Stimulated activated CD8-positive, alpha-beta memory T cell treated with anti-CD3 and anti-CD28 coated beads, Interleukin-12 subunit alpha, Interleukin-12 subunit beta, amount 100 ng/mL, for 4 hours (primary cell): ENCODE measurements around the gene MYLK4.

Experiments used
- DNase-seq: peaks from one replicate; pipeline ENCODE4 v3.0.0-alpha.2; 2020; ENCODE audit warnings: low read depth

MYLK4 gene

DNA sequence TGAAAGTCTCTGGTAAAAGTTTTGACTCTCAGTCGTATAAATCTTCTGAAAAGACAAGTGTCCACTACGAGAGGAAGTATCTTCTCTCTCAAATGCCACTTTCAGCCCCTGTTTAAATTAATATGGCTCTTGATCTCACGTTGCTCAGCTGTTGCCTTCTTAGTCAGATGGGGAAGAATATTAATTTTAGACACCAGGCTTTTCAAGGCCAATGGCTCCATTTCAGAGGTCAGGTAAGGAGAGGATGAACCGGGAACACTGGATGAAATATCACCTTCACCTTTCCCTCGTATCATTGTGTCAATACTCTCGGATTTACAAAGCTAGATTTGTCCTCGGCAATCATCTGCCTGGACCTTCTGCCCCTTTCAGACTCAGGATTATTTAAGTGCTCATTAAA lies at the start of gene MYLK4:
TSS of gene MYLK4 (minus strand) at position 91 of the 400 bp plus-strand sequence. CDS start 1,628 bp downstream, outside the sequence.
- no peak for DNase-seq

DNA sequence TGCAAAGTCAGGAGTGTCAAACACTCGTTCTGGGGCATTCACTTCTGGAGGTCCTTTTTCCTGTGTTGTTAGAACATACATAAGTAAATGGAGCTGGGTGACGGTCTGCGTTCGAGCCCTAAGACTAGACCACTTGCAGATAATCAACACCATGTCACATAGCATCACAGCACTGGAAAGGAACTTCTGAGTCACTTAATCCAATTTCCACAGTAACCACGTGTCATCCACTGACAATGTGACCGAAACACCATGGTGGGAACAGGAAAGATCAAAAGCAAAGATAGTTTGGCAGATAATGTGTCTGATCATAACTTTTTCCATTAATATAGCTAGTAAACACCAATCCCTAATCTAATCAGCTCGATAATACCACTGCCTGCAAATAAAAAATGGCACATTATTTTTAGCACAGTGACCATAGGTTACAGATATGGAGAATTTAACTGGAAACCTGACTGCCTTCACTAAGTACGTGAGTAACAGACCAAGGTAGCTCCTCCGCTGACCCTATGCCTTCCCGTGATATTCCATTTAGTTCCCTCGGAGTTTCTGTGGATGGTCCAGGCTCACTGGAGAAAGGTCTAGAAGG lies 49.3 kb upstream of the MYLK4 start:
- DNase-seq = no peak

DNA sequence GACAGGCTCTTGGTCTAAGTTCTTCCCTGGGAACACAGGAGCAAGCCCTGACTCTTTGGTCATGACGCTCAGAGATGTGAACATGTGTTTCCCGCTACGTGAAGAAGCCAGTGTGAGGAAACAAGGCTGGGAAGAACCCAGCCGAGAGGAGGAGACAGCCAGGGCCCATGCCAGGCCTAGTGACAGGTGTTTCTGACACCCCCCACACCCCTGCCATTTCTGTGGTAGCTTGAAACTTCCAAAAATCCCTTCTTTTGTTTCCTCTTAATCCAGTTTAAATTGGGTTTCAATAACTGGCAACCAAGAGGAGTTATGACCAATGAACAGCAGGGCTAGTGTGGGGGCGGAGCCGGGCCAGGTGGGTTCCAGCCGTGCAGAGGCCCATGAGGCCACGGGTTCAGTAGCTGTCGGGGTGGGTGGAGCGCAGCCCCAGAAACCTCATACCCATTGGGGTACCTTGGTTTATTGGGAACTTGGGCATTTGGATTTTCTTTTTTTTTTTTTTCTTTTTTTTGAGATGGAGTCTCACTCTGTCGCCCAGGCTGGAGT lies 47.9 kb upstream of the MYLK4 start:
- DNase-seq = no peak

DNA sequence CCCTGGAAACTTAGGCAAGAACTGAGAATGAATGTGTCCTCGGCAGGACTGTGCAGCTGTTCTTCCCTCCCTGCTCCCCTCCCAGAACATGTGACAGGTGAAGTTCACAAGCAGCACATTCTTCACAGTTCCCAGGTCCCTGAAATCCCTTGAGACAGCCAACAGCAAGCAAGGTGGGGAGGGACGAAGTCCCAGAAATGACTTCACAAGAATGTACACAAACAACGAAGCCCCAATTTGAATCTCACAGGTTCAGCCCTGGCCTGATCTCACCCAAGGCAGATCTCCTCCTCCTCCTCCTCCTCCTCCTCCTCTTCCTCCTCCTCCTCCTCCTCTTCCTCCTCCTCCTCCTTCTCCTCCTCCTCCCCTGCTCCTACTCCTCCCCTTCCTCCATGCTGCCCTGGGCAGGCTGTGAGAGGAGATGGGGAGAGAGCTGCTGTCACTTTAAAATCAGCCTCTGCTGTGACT lies 46.9 kb upstream of the MYLK4 start:
- no peak for DNase-seq

DNA sequence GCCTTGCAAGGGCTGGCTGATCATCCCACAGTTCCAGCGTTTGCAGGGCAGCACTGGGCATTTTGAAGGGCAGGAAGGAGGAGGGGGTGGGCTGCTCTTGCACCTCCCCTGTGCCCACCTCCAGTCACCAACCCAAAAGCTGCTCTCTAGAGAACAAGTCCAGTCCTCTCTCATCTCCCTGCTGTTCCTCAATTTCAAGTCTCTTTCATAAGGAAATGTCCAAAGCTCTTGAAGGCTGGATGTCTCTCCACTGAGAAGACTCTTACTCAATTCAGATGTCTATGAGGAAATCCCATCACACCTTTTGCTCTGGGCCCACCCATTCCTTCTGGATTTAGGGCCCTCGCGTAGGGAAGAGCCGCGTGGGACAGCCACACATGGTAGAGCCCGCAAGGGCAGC lies 46.1 kb upstream of the MYLK4 start:
- DNase-seq = no peak

DNA sequence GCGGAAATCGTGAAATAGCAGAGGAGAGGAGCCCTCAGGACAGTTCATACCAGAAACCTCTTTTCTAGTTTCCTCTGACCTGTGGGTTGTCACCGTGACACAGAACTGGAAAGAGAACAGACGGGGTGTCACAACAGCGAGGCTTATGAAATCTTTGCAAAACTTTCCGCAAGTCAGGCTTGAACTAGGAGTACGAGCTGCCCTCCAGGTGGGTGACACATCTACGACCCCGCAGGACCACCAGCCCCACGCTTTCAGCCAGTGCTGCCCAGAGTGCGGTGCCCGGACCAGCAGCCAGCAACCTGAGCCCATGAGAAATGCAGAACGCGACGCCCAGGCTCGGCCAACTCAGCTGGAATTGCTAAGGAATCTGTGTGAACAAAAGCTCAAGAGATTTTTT lies 45.2 kb upstream of the MYLK4 start:
- no peak for DNase-seq

DNA sequence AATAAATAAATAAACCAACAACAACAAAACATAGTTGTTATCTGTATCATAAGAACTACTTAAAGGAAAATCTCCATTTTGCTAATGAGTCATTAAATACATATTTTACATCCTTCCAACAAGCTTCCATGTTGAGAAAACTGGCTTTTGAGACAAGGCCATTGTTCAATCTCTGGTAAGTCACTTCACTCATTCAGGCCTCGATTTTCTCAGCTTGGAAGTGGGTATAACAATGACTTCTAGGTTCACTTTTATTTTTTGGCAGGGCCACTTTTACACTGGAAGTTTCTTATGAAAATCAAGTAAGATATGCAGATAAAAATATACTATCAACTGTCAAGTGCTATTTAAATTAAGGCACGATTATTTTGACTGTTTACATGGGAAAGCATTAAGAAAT lies 44.4 kb upstream of the MYLK4 start:
- DNase-seq = no peak

DNA sequence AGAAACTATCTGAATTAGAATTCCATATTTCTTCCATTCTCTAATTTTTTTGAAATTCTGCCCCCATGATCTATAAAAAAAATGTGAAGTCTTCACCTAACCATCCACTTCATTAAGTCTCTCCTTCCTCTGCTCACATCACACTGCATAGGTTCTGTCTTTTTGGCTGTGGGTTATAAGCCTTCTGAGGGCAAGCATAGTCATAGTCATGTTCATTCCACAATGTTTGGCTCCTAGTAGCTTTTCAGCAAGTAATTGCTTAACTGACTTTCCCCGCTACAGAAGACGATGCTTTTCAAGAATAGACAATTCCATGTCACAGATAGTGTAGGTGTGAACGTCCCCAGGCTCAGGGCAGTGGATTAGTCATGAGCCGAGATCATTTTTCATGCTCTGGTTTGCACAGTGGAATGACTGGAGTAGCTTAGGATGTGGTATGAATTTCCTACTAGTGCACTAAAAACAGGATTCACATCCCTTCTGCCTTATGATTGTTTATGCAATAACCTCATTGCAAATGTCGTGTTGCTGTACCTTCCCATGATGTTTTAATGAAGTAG lies 43.5 kb upstream of the MYLK4 start:
- no peak for DNase-seq

DNA sequence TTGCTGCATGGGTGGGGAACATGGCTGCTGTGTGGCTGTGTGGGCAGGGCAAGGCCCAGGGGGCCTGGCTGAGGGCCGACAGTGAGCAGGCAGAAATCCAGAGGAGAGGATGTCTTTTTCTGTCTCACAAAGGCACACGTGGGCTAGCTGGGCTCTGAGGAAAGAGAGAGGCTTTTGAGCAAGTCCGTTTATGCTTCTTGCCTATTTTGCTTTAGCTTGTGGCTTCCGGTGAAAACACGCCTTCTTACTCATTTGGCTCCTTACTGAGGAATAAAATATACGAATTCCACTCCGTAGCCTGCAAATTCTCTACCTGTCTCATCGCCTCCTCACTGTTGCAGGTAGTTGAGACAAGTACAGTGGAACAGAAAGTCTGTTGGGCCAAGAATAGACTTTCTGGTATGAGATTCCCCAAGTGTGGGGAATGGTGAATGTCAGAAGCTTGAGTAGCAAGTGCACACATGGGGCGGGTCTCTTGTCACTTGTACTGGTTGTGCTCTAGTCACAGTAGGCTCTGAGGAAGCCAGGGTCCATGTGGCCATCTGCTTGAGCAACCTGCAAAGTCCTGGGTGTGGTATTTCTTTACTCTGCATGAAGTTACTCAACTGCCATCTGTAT lies 42.9 kb upstream of the MYLK4 start:
- DNase-seq = no peak

DNA sequence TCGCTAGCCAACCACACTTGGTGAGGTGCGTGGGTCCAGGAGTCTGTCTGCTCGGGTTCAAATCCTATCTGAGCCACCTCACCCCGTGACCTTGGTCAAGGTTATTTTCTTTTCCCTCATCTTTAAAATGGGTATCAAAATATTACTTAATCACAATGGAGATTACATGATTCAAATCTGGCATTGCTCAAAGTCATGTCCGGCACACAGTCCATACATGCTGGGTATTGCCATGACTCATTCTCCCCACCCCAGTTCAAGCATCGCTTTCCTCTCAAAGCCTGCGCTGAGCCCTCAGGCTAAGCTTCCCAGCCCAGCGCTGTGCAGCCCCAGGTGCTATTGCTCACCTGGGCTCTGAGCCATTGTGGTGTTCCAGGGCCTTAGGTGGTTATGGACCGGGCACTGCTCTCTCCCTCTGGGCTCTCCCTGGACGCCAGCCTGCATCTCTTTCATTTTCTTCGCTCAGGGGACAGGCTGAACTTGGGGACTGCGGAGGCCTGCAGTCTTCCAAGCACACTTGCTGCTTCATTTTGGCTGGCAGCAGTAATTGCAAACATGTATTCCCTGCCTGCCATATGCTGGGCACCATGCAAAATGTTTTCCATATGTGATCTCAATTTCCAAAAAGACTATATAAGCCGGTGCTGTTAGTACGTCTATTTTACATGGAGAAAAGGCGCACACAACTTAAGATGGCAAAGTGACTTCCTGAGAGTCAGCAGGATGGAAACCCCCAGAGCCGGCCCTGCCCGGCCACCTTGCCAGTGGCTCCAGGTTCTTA lies 41.8 kb upstream of the MYLK4 start:
- no peak for DNase-seq

DNA sequence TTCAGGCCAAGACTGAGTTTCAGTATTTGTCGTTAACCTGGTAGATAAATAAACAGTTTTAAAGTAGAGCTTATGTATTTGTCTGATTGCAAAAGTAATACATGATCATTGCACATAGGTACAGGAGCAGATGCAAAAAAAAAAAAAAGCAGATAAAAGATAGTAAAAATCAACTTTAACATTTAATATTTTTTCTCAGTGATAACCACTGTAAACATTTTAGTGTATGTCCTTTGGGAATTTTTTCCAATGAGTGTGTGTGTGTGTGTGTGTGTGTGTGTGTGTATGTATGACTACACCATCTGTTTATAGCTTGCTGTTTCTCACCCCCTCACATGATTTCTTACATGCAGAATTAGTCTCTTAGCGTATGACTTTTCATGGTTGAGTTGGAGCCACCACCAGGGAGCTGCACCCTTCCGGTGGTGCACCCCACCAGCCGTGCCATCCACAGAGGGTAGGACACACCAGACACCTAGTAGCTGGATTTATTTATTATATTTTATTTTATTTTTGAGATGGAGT lies 40.8 kb upstream of the MYLK4 start:
- DNase-seq = no peak

DNA sequence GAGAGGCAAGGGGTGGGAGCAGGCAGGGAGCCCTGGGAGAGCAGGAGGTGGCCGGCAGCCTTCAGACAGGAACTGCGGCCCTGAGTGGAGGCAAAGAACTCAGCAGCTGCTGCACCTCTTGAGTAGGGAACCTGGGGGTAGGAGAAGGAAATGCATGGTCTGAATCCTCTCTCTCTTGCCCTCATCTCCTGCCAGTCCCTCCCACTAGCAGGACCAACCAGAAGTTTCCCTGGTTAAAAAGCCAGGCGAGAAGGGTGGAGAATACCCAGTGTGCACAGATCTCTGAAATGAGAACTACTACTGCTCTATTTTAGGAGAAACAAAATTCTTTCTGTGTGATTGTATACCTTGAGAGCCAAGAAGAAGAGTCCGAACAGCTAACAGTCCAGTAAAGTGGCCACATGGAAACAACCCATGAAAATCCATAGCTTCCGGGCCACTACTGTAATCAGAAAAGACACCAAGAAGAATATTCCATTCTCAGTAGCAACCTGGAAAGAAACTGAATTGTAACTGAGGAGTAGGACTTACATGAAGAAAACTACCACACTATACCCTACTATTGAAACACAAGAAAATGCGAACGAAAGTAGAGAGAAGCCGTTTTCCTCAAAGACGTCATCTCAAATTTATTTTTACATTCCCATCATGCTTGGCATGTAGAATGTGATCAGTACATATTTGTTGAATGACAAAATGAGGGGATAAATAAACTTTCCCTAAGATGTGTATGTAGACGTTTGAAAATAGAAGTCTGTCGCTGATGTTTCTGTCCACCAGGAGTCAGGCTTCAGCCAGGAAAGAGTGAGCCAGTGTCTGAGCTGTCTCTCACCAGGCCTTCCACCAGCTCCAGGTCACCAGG lies 40.1 kb upstream of the MYLK4 start:
- no peak for DNase-seq

DNA sequence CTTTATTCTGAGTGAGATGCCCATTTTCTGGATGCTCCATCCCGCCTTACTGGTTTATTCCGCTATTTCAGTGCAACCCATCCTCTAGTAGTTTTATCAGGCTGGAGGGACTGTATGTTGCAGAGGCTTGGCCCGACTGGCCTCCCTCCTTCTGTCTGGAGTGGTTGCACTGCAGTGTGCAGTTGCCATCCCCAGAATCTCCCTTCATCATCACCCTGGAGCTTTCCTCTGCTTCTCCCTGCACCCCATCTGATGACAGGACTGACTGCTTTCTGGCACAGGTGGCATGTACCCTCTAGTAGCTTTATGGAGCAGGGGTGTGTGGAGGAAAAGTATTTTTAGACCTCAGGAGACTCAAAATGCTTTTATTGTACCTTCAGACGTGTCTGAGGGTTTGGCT lies 35.5 kb upstream of the MYLK4 start:
- DNase-seq = no peak

DNA sequence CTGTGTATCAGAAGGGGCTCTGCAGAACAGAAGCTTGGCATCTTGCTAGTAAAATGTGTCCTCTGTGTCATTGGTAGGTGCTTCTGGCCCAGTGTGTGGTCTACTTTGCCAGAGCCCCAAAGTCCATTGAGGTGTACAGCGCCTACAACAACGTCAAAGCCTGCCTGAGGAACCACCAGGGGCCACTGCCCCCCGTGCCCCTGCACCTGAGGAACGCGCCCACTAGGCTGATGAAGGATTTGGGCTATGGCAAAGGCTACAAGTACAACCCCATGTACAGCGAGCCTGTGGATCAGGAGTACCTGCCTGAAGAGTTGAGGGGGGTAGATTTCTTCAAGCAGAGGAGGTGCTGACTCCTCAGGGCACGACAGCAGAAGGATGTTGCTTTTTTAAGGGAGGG lies 34.2 kb upstream of the MYLK4 start:
- DNase-seq = no peak

DNA sequence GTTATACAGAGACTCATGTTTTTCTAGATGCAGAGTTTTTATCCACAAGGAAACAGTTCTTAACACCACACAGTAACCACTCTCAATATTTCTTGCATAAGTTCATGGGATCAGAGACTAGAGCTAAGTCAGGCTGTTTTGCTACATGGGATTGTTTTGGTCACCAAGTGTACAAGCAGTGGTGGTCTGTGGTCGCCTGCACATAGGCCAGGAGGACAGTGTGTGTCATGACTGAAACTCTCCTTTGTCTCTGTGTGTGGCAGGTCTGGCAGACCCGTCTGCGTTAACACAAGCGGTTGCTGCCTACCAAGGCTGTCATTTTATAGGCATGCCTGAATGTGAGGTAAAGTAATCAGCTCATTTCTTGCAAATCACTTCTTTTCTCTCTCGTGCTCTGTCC lies 33.3 kb upstream of the MYLK4 start:
- DNase-seq = no peak

DNA sequence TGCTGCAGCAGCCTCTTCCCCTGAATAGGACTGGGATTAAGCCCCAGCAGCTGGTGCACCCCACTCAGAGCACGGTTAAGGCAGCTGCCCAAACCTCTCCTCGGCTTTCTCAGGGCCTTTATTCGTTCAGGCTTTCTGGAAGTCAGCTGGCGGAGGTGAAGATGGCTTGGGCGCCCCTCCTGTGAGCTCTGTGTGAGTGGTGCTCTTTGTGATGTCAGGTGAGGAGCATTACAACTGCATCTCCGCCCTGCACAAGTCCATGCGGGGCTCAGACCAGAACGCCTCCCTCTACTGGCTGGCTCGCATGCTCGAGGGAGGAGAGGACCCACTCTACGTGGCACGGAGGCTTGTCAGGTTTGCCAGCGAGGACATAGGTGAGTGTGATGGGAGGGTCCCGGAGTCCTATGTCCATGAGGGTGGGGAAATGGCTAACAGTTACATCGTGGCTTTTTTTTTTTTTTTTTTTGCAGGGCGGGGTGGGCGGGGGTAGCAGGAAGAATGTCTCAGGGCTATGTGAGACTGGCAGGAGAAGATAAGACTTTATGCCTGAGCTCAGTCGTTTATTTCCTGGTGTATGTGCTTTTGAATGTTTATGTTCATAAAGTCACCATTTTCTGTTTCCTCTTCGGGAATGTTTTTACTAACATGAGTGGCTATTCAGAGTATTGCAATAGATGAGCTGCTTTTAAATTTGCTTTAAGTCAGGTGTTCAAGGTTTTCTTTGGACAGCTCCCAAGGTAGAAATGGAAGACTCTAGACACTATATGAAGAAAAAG lies 32.7 kb upstream of the MYLK4 start:
- no peak for DNase-seq

DNA sequence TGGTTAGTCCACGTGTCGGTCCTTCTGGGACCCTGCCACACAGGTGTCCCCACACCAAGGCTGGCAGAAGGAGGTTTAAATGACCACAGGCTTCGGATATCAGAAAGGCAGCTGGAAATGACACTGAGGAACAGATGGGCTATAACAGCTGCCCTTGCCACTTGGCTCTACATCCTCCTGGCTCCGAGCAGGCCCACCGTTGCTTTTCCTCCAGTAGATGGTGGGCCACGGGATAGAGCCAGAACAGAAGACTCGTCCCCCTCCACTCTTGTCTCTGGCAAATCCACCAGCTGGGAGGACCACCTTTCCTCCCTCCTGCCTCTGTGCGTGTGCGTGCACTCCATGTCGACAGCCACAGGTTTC lies 32.1 kb upstream of the MYLK4 start:
- no peak for DNase-seq

DNA sequence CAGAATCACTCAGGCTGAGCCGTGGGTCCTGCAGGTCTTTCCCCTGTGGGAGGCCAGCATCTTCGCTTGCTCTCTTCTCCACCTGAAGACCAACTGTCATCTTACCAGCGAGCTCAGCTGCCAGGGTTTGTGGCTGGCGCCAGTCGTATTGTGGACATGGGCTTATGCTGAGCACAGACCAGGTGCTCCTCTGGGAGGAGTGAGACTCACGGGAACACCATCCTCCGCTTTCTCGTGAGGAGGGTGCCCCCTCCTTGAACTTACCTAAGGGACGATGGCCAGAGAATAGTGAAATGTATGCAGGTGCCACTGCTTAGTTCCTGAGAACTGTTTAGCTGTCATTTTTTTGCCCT lies 31.6 kb upstream of the MYLK4 start:
- DNase-seq = no peak

DNA sequence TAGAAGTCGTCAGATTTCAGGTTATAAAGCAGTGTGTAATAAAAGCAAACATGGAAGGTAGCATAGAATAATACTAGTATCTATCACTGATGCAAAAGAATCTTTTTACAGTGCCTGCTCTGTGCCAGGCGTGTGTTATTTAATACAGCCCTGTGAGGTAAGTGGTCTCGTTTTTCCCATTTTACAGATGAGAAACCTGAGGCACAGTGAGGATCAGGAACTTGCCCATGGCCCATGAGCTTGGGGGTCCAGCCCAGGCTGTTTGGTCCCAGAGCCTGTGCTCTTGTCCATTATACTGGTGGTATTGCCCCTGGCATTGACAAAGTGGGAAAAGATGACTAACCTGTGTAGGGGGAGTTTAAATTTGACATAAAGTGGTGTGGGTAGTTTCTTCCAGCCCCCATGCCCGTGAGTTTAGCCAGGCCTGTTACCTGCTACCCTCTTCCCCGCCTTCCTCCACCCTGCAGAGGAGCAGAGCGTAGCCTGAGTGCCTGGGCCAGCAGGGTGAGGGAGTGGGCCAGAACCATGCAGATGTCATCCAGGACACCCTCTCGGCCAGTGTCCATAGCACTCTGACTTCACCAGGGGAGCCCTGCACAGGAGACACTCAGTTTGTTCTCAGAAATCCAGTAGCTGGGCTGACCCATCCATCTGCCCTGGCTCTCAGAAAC lies 31.1 kb upstream of the MYLK4 start:
- no peak for DNase-seq

DNA sequence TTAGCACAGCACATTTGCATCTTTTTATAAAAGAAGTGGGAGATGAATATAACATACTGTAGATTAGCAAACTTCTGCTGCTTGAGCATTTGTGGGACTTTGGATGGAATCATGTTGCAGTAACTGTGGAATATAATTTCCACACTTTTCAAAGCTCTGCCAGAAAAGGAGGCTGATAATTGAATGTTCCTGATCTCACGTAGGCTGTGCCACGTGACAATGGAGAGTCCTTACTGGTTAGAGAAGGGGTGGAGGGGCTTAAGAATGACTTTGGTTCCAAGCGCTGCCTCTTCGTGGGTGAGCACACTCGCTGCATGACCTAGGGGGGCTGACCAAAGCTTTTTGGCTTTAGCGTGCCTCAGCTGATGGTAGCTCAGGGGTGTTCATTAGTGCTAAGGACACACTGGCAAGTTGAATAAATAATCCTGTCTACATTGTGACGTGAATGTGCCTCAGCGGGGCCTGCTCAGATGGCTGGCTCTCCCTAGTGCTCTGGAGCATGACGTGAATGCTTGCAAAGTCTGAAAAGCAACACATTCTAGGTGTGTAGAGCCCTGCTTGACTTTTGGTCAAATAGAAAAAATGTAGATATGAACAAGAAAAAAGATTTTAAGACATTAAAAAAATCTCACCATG lies 29.5 kb upstream of the MYLK4 start:
- no peak for DNase-seq
